Measurements from ENCODE around the gene SIRT2. TPM values are rescaled to one million over a fixed set of nuclear protein-coding genes. Genes with fewer than 3 reads are reported as not detected.

Gene SIRT2
- total and polyA plus RNA-seq, 2 donors (not counting 1 experiment from before 2014, with no cell fraction given), result 42.4 to 65.9 TPM

GRCh38 chr19:38842439-38843174, 56.8 kb downstream of the SIRT2 start:
- H3K4me3 ChIP-seq (ENCODE audit: control extremely low read depth in 1 of 5, extremely low read depth in 1 of 5, insufficient read depth in 1 of 5, low read depth in 2 of 5, low read length in 4 of 5), result no peak overlapping the region
- no peak for TF ChIP-seq EZH2 (IDR thresholded peaks at IDR 0.05; ENCODE audit: borderline replicate concordance, insufficient read depth, low read depth, low read length, poor library complexity, severe bottlenecking)
- TF ChIP-seq CTCF (IDR thresholded peaks at IDR 0.05), result no peak
- H3K36me3 ChIP-seq (replicated peaks in 1 of 2; ENCODE audit: control extremely low read depth in 1 of 2, control insufficient read depth in 1 of 2, extremely low read depth in 1 of 2, insufficient read depth in 2 of 2, low read length in 1 of 2), result peaks cover 21 to 97% of the 10 kb centered on the region in 2 experiments
- no peak overlapping the region for H2AFZ ChIP-seq (ENCODE audit: insufficient read depth, low read depth, low read length, poor library complexity, severe bottlenecking)
- Mint-ChIP-seq H3K9me3 (ENCODE audit: insufficient read depth) (no peaks in the 10 kb centered on the region), H3K4me3 (peak overlapping the region; percentile 66), H3K27me3 (no peaks in the 10 kb centered on the region), H3K27ac (peak overlapping the region; percentile 83), H3K4me1 (peaks cover 57% of the 10 kb centered on the region)
- H3K4me1 ChIP-seq (ENCODE audit: control insufficient read depth in 2 of 2, insufficient read depth in 2 of 2, low read length in 2 of 2), result peaks cover 45 to 50% of the 10 kb centered on the region in 2 donors
- H3K9me3 ChIP-seq (ENCODE audit: control extremely low read depth in 1 of 3, control insufficient read depth in 2 of 3, insufficient read depth in 1 of 3, low read length in 2 of 3), result no peaks in the 10 kb centered on the region
- ChIA-PET POLR2A (interaction anchor here (0.6 to 1.2 kb wide), 5 partner anchors 10 to 27 kb away, joined by 3 to 9 read pairs (median 4); no protein-coding TSS in a partner anchor), CTCF (interaction anchor here (0.6 to 1.3 kb wide), 8 partner anchors 11 to 194 kb away, joined by 3 to 7 read pairs (median 3); partner anchors contain the start of genes ECH1 and NFKBIB)
- H3K79me2 ChIP-seq (ENCODE audit: control insufficient read depth, insufficient read depth, low read length), result peaks cover 82% of the 10 kb centered on the region
- H4K20me1 ChIP-seq (ENCODE audit: control insufficient read depth, insufficient read depth, low read length, poor library complexity, severe bottlenecking), result peaks cover 100% of the 10 kb centered on the region
- H3K27ac ChIP-seq (ENCODE audit: low read length in 2 of 2), result peak overlapping the region; percentile 32 to 37
- peak; percentile 80 for ATAC-seq (ENCODE audit: low read depth)
- H3K4me2 ChIP-seq (replicated peaks; ENCODE audit: low read depth, low read length, poor library complexity, severe bottlenecking), result peak overlapping the region; percentile 43
- H3K27me3 ChIP-seq (replicated peaks in 1 of 4; ENCODE audit: control extremely low read depth in 1 of 4, control insufficient read depth in 3 of 4, insufficient read depth in 4 of 4, low read length in 3 of 4), result no peaks in the 10 kb centered on the region
- intact Hi-C loops (cut with micrococcal nuclease), result no loop called here
- DNase-seq, result peak; percentile 69
- H3K9ac ChIP-seq (ENCODE audit: low read length), result no peak overlapping the region
- 32% methylated on average over 12 of the region's 17 CpGs for WGBS (ENCODE audit: insufficient coverage)
